ENCODE data around the gene ITGA6.

DNA sequence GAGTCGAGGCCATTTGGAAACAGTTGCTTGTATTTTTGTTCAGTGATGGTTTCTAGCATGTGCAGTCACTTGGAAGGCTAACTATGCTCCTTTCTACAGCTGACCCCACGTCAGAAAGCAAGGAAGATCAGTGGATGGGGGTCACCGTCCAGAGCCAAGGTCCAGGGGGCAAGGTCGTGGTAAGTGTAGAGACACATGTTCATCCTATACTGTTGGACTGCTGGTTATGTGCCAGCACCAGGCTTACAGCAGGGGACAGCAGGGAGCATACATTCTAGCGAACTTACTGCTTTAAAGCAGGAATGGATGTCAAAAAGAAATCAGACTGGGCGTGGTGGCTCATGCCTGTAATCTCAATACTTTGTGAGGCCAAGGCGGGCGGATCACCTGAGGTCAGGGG lies 40.0 kb downstream of the ITGA6 start:
- TF ChIP-seq POLR2A (IDR thresholded peaks at IDR 0.05; ENCODE audit: low read length) (no peak), GATA1 (IDR thresholded peaks at IDR 0.05; ENCODE audit: low read depth, low read length) (no peak)

Data from erythroblast (primary cell).